Measurements from ENCODE around the gene NTRK3.

The NTRK3 gene

DNA sequence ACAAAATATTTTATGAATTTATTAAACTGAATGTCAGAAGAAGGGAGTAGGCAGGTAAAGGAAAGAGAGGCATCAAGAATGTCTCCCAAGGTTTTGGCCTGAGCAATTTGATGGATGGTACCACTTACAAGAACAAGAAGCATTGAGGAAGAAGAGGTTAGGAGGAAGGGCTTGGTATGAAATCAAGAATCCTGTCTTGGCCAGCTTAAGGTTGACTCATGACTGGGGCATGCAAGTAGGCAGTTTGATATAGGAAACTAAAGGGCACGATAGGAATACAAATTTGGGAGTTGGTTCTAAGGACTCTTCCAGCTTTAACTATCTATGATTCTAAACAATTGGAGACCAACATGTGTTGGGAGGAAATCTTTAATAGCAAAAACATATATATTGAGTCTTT lies 79.1 kb downstream of the NTRK3 start:
- no peak for DNase-seq

GRCh38 chr15:88174571-88174970 lies 82.0 kb downstream of the NTRK3 start:
- no peak for DNase-seq

DNA sequence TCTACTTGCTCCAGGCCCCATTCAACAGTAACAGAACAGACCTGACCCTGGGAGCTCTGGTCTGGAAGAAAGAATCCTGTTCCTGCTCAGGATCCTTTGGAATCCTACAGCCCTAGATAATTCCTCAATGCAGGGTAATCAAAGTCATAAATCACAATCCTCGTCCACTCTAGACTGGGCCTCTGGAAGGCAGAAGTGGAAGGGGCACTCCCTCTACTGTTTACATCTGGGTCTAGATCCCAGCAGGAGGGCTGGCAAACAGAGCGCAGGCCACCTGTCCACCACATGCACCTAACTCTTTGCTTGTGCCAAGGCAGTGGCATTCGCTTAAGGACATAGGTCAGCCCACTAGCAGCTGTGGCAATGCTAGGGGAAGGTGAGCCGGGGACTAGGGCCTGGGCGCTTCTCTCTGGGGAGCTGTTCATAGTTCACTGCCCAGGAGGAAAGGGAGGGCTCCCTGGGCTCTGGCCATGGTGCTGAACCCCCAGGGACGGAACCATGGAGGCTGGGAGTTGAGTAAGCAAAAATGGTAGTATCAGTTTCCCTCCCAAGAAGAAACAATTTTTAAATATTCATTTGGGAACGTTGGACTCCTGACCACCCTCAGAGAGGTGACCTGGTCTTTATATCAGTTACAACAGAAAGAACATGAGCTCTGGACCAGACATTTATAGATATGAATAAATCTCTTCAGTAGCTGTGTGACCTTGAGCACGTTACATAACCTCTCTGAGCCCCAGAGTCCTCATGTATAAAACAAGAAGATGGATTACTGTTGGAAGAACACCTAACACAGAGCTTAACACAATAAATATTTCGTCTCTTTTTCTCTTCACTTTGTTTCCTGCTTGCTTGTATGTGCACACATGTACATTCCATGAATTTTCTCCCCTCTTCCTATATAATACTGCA lies 90.2 kb downstream of the NTRK3 start:
- no peak for DNase-seq

DNA sequence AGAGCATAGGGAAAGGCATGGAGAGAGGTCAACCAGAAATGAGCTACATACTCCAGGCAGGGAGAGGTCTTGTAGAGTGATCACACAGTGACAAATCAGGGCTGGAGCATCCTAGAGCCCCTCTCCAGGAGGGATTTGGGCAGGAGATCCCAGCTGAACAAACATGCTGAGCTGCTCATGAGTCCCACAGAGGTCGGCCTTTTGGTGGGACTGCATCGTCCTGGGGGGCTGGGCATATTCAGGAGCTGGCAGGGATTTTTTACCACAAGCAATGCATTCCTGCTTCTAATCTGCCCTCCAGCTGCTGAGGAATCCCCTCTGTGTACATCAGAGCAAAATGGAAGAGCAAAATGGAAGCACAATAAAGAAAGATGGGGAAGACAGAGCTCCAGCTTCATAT lies 94.9 kb downstream of the NTRK3 start:
- no peak for DNase-seq

- no peak for DNase-seq
Measured at GRCh38 chr15:88155310-88155709, 101.2 kb downstream of the NTRK3 start.

- no peak for DNase-seq
Measured at GRCh38 chr15:88152672-88153071, 103.9 kb downstream of the NTRK3 start.

- no peak for DNase-seq
Measured at GRCh38 chr15:88147760-88148159, 108.8 kb downstream of the NTRK3 start.

DNA sequence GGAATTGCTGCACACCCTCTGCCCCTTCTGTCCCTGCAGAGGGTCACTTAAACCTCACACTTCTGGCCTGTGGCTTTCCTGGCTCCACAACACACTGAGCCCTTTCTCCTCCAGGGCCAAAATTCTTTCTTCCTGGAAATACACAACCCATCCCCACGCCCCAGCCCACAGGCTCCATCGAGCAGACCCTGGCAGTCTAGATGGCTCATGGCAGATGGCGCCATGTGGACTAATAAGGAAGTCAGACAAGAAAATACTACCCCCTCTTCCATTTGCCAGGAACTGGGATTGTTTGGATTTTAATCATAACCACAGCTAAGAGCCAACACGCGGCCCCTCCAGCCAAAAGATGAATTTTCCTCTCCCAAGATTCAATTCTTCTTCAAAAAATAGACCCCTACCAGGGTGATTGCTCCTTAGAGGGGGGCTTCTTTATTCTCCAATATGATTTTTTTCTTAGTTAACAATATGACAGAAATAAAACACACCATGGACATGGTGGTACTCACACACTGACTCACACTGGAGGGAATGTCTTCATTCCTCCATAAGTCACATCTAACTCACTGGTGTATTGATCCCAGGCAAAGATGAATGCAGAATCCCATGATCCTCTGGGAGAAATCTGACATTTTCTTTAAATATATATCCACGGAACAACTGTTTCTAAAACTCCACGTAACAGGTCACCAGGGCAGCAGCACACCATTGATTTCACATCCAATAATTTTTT lies 111.5 kb downstream of the NTRK3 start:
- DNase-seq: no peak

DNA sequence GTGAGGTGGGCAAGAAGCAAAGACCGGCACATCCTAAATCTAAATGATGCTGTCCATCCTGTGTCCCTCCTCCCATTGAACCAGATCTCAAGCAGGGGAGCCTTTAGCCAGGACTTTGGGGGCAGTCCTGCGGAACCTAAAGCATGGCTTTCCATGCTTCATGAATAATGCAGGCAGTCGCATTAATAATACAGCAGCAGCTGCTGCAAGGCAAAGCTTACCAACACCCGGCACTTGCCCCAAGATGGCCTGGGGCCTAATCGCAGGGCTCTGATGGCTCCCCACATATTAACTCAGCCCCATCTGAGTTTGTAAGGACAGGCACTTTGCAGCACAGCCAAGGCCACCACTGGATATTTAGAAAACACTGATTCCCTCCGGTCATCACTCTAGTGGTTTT lies 114.4 kb downstream of the NTRK3 start:
- DNase-seq: no peak

DNA sequence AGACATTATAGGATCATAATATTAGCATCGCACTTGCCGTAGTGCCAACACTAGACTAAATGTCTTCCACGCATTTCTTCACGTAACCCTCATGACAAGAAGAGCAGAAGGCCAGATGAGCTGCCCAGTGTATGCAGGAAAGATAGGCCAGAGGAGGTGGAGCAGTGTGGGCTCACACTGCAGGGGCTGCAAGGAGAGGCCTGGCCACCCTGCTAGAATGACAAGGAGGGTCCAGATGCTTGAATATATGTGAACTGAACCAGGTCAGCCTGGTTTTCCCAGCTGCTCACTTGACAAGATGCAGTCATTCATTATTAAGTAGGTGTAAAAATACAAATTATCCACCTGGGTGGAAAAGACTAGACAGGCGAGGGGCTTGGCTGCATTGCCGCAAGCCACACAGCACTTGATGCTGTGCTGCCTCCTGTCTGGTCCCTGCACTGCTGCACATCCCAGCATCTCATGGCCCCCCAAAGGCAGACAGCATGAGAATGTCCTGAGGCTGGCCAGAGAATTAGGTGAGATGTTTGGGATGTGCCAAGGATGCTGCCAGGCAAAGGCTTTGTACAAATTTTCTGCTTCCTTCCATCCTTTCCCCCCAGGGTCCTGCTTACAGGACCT lies 115.2 kb downstream of the NTRK3 start:
- DNase-seq: no peak

DNA sequence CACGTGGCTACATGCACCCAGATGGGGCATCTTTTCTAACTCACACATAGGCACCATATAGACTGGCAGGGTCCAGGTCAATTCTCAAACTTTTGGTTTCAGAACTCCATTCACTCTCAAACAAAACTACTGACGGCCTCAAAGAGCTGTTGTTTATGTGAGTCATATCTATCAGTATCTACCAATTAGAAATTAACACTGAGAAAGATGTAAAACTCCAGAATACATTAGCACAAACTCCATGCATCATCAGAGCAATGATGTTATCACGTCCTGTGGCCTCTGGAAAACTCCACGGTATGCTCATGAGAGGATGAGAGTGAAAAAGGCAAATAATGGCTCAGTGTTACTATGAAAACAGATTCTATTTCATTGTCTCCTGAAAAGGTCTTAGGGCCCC lies 116.1 kb downstream of the NTRK3 start:
- no peak for DNase-seq

DNA sequence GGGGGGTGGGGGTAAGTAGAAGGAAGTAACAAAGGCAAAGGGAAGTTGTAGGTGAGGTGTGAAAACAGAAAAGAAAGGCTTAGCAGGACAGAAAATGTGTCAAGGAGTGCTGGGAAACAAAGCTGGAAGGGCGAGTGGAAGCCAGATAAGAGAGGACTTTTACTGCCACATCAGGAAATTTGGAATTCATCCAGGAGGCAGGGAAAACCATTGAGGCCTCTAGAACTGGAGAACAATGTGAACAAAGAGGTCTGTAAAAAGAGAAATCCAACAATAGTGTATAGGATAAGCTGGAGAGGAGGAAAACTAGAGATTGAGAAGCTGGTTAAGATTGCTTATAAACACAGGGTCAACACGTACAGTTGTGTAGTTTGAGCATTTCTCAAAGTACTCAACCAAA lies 116.6 kb downstream of the NTRK3 start:
- no peak for DNase-seq

GRCh38 chr15:88133795-88134194 lies 122.7 kb downstream of the NTRK3 start:
- DNase-seq: no peak

DNA sequence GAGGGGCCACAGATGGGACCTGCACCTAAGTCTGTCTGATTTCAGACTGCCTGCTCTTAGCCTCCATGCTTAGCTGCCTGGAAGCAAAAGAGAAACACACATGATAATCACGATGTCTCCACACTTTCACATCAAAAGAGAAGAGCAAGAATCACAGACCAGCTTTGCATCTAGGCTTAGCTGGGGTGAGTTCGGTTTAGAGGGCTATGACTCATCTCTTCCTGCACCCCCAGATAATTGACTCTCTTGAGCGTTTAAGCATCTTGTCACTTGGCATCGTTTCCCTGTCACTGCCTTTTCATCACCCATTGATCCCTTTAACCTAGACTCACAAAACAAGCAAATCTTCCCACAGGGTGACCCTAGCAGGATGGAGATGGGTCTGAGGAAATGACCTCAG lies 124.0 kb downstream of the NTRK3 start:
- DNase-seq: no peak

DNA sequence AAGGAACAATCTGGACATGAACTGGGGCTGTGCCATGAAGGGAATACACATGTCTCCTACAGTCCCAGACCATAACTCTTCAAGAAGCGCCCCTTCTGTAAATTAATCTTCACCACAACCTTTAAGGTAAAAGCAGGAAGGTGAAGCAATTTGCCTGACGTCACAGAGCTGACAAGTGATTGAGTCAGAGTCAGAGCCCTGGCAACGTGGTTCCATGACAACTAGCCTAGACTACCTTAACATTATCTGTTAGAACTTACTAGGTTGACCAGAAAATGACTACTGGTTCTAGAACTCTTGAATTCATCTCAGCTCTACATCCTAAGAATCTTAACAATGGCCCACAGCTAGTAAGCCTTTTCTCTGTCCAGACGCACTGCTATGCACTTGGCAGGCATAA lies 124.6 kb downstream of the NTRK3 start:
- no peak for DNase-seq

GRCh38 chr15:88127432-88127790 lies 129.1 kb downstream of the NTRK3 start:
- no peak for DNase-seq

DNA sequence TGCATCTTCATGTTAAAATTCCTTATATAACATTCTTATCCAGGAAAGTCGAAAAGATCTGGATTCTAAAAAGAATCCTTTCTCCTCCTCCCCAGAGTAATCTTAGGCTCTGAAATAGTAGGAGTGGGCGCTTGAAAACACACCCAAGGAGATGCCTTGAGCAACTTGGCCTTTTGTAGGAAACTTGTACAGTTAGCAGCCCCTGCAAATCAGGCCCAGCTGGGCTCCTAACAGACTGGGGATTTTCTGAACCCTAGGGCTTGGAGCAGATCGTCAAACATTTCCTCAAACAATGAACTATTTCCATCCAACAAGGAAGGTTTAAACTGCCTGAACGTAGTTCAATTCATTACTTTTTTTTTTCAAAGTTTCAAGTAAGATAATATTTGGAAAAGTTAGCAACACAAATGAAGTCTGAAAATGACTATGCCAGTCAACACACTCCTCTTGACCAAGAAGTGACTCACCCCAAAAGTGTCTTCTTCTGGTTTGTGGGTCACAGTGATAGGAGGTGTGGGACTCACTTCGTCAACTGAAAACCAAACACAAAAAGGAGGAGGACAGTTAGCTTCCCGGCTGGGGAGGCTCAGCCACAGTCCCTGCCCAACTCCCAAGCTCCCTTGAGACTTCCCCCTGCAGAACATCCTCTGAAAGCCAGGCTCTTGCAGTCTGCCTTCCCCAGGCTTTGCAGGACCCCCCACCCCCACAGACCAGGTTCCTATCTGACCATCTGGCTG lies 129.7 kb downstream of the NTRK3 start:
- DNase-seq: no peak

GRCh38 chr15:88125576-88125975 lies 131.0 kb downstream of the NTRK3 start:
- no peak for DNase-seq

DNA sequence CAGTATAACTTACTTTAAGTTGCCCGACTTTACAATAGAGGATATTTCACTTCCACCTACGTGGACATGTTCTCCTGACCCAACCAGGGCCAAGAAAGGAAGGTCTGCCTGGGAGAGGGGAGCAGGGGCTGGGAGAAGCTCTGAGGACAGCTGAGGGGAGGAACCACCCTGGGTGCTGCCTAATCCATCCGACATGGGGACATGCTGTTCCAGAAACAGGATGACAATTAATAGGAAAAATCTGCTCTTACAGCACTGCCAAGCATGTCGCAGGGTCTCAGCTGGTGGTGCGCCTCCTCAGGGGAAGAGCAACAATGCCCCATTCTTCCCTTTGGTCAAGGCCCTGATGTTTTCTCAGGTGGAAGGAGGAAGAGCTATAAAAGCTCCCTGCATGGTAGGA lies 132.3 kb downstream of the NTRK3 start:
- DNase-seq: no peak

- no peak for DNase-seq
Measured at GRCh38 chr15:88121968-88122530, 134.5 kb downstream of the NTRK3 start.

- DNase-seq: no peak
Measured at GRCh38 chr15:88120026-88120425, 136.5 kb downstream of the NTRK3 start.

DNA sequence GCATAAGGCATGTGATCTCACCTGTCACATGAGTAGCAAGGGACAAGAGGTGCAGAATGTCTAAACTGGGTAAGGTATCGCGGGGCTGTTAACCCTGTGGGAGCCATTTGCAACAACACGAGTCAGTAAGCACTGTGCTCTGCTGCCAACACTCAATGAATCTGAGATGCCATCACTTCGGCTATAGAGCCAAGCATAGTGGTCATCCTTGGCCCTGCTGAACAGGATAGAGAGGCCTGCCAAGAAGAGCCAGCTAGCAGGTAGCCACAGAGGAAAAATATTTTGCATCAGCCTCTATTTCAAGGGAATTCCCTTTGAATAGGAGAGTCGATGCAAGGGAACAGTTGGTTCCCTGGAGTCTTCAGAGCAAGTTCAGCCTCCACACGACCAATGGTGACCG lies 137.8 kb downstream of the NTRK3 start:
- DNase-seq: no peak

- DNase-seq: no peak
Measured at GRCh38 chr15:88118035-88118434, 138.5 kb downstream of the NTRK3 start.

Data from NCI-H1930 (cell line).